SHP77 treated with DMSO at 0.1 percent for 48 hours (cell line): ENCODE results near the gene TMED1.

Experiments used
- DNase-seq: peaks from one replicate; lab custom pipeline; 2025; lab: John Stamatoyannopoulos, UW

TMED1 gene

DNA sequence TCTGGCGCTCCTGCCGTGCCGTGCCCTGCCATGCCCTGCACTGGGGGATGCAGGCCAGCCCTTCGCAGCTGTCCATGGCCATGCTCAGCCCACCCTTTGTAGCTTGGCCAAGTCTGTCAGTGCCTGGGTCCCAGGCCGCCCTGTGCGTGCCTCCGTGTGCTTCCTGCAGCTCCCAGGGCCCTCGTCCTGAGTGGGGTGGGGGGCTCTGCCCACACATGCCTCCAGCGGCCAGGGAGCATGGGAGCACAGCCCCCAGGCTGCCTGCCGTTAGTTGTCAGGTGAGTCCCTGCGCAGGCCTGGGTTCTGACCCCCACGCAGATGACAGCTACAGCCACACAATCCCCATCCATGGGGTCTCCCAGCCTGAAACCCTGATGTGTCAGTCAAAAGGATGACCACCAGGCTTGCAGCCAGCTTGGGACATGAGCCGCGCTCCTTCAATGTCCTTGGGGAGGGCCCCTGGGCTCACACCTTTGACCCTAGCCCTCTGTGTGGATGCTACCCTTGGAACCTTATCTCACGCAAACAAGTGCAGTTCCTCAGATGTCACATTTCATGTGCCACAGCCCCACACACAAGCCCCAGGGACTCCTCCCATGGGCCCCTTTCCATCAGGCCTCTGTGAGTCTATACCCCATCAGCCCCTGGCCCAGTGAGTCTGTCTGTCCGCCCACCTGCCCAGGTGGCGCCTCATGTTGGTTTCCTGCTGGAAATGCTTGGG, 24.5 kb downstream of the TMED1 start:
- DNase-seq, result no peak

DNA sequence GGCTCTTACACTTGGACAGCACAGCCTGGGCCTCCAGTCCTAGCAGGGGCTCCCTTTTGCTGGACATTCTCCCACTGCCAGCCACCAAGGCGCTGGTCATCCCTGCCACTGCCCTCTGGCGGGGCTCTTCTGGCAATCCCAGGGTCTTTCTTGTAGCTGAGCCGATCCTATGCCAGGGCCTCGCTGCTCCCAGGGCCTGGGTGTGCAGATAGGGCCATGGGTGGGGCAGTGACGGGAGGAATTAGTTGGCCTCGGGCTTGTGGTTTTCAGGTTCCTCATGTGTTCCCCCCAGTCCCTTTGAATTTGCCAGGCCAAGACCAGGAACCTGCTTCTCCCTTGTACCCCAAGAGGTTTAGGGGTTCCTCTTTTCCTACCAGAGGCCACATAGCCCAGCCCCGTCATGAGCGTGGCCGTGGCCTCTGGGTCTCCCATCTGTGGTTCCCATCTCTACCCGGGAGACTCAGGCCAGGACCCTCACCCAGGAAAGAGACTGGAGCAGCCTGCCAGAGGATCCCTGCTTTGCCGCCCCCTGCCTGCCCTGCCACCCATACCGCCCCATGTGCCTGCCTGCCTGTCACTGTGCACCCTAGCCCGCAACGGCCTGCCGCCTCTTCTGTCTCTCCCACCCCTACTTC, 26.2 kb downstream of the TMED1 start:
- DNase-seq, result no peak

DNA sequence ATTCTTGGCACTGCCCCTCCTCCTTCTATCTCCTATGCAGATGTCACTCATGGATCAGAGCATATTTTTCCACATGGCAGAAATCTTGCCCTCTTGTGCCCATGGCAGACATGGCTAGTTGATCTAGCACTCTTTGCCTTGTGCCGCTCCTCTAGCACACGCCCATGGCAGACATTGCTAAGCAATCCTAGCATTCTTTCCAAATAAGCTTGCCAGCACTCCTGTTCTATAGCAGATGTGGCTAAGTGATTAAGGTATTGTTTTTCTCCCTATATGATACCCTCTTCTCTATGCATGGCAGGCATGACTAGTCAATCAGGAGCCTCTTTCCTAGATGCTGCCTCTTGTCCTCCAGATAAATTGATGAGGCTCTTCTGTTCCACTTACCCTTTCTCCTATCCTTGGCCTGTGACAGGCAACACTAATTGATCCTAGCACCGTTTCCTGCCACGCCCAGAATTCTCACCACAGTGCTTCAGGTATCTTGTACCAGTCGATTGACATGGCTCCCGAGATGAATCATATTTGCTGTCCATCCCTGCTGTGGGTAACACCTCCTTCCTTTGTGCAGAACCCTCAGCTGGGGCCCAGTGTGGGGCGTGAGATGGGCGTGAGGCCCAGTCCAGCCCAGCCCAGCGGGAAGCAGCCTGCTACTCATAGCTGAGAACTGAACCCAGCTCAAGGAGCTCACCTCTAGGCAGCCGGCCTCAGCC, 26.9 kb downstream of the TMED1 start:
- no peak for DNase-seq

DNA sequence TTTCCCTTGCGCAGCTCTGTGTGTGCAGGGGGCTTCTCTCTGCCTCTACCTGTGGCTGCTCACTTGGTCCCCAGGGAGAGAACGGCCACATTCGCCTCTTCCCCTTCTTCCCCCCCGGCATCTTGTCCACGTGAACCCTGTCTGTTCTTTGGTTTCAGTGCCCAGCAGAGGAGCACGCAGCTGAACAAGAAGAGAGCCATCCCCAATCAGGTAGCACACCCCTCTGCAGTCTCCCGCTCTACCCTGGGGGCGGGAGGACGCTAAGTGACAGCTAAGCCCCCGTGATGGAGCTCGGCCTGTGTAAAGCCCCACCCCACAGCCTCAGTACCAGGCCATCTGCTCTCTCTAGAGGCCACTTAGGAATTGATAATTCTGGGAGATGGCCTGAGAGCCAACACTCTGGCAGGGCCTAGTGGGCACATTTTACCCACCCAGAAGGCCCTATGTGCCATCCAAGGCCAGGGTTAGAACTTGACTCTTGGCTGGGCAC, 30.2 kb downstream of the TMED1 start:
- no peak for DNase-seq

DNA sequence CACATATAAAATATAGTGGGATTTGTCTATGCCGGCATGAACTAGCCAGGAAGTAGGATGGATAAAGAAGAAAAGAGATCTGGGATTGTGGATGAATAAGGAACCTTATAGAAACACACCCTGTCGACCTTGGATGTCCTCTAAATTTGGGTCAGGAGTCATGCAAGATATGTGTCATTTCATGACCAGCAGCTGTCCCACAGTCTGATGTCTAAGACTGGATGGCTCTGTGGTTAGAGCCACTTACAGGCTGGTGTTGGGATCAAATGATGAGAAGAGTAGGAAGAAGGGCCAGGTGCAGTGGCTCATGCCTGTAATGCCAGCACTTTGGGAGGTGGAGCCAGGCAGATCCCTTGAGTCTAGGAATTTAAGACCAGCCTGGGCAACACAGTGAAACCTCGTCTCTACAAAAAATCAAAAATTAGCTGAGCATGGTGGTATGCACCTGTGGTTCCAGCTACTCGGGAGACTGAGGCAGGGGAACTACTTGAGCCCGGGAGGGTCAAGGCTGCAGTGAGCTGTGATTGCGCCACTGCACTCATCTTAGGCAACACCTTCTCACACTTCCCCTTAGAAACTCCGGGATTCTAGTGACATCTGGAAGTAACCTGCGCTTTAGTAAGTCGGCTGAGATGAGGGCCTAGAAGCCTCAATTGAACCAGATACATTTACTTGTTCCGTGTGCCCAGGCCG, 30.8 kb downstream of the TMED1 start:
- no peak for DNase-seq

DNA sequence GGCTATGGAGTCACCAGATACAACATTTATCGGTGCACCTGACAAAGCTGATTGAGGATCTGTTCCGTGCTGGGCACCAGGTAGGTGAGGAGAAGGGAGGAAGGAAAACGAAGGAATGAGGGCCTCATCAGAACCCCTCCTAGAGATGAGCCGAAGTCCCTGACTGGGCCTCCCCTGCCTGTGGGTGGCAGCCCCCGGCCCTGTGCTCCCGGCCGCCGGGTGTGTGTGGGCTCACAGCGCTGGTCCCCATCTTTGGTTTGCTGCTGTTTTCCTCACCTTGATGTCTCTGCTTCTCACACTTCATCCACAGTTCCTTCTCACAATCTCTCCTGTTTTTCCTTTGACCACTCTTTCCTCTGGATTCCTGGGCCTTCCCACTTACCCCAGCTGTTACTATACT, 32.8 kb downstream of the TMED1 start:
- no peak for DNase-seq

DNA sequence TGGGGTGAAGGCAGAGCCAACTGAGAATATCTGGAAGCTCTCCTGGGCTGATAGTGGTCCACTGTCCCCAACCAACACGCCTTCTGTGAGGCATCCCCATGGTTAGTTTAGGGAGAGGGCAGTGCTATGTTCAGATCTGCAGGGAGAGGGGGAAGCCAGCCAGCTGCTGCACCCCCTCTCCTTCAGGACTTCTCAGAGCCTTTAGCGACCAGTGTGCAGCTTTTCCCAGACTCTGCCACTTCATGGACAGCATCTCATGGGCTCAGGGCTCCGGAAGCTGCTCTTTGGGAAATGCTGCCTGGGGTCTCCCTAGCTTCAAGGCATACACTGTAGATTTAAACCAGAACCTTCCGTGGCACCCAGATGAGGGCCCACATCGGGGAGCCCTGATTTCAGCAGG, 33.5 kb downstream of the TMED1 start:
- DNase-seq, result no peak

DNA sequence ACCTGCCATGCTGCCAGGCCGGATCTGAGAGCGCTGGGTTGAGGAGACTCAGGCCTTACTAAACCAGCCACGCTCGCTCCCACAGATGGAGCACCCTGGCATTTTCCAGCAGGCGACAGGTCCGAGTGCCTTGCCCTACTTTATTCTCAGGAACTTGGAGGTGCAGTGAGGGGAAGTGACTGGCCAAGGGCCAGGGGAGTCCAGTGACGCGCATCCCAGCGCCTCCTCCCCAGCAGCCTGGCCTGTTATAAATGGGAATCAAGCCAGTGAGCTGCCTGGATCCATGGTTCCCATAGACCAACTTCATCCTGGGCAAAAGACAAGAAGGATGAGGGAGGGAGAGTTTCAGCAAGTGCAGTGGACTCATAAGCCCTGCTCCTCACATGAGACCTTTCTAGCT, 35.5 kb downstream of the TMED1 start:
- DNase-seq, result no peak

DNA sequence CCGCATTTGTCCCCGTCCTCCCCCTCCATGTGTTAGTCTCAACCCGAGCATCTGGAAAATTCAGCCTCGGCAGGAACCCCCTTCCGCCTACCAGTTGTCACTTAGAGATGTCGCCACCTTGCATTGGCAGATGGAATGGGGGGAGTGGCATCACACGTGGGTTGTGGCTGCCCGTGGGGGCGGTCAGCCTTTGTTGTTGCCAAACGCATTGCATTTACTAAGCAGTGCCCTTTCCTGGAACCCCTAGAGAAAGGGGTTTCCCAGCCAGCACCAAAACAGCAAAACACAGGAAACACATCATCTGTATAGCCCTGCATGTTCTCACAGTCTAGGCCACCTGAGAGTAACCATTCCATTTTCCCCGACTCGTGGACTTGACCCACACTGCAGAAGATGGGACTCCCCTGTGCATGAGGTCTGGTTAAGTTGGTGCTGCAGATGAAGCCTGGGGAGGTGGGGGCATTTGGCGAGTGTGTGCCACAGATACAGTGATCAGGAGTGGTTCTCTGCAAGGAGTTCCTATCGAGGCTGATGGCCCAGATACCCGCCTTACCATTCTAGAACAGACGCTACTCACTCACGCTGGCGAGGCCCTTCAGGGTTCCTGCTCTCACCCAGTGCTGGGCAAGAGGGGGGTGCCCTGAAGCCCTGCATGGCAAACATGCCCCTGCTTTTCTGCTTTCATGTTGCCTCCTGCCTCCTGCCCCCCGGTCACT, 38.3 kb downstream of the TMED1 start:
- no peak for DNase-seq

DNA sequence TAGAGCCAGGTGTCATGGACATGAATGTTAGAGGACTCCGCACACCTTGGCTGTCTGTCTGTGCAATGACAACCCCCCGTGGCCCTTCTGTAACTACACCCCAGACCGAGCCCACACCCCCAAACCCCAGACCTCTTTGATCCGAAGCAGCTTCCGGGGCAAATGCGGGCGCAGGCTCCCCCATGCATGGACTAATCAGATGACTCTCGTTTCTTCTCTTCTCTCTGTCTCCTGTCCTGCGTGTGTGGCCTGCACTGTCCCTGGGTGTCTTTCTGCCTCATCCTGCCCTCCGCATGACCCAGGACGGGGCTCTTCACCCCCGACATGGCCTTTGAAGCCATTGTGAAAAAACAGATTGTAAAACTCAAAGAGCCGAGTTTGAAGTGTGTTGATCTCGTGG, 38.9 kb downstream of the TMED1 start:
- no peak for DNase-seq

DNA sequence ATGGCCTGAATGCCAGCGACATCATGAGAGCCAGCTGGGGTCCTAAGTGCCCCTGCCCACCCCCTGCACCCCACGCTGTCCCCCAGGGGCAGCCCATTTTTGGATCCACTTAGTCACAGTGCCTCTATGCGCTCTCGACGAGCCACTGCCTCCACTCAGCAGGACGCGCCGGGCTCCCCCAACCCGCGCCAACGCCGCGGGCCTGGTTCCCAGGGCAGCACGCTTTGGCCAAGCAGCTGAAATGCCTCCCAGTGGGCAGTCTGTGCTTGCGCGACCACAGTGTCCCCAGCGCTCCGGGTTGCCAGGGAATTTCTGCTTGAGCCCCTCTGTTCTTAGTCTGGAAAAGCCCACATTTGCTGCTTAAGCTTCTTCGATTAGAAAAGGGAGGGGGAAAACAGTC, 39.4 kb downstream of the TMED1 start:
- no peak for DNase-seq

DNA sequence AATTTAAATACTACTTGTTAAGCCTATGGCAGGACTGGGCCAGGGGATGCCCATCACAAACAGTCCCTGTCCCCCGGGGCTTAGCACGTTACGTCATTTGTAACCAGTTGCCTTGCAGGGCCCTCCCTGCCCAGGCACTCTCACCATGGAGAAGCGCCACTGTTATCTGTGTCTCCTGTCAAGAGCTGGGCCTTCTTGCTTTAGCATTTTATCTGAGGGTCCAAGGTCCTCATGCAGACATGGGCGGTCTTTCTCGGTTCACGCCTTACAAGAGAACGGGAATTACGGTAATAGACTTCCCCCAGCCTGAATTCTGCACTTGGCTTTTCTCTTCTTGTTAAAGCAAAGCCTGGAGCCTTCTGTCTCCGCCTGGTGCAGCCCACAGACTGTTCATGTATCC, 46.1 kb downstream of the TMED1 start:
- DNase-seq, result no peak

DNA sequence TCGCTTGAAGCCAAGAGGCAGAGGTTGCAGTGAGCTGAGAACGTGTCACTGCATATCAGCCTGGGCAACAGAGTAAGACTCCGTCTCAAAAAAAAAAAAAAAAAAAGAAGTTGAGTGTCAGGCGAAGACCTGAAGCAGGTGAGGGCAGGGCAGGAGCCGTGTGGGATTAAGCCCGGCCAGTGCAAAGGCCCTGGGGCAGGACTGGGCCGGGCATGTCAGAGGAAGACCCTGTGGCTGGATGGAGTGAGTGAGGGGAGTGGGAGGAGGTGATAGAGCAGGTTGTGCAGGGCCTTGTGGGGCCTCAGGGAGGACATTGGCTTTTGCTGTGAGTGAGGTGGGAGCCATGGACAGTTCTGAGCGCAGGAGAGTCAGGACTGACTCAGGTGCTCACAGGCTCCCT, 47.9 kb downstream of the TMED1 start:
- DNase-seq, result no peak

DNA sequence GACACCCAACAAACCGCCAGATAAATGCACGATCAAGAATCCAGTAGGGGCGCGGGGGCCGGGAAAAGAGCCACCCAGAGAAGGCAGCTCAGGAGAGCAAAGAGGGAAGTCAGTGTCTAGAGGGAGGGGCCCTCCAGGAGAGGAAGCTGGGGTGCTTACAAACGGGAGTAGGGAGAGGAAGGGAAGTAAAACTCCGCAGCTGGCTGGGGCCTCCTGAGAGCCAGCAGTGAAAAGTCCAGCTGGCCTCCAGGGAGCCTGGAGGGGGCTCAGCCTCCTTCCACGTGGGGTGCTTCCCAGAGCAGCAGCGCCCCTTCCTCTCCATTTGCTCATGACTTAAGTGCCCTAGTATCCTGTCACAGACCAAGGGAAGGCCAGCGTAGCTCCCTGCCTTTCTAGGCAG, 51.8 kb downstream of the TMED1 start:
- DNase-seq, result no peak

DNA sequence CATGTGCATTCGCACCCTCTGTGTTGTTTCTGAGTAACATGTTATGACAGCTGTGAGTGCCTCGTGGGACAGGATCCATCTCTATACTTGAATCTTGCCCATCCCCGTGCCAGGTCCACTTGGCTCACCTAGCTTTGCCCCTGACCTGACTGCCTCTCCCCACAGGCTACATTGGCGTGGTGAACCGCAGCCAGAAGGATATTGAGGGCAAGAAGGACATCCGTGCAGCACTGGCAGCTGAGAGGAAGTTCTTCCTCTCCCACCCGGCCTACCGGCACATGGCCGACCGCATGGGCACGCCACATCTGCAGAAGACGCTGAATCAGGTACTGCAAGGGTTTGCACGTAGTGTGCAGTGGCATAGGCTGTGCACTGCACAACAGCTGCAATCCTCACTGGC, 53.2 kb downstream of the TMED1 start:
- DNase-seq, result no peak
